H1 (cell line): ENCODE measurements around the gene CHFR. TPM values are rescaled to one million over a fixed set of nuclear protein-coding genes. Genes with fewer than 3 reads are reported as not detected.

Experiments used
- ATF2 ChIP-seq: IDR thresholded peaks from 2 replicates; pipeline ENCODE4 v1.6.1; 2012; ENCODE audit warnings: low read length, inconsistent platforms
- POLR2A ChIP-seq, 2 experiments: IDR thresholded peaks; 1 replicate in 1 of 2; 2 replicates in 1 of 2; pipeline ENCODE4 v1.6.1; 2011; ENCODE audit warnings: low read depth in 2 of 2, low read length in 2 of 2, mild to moderate bottlenecking in 2 of 2; ENCODE audit errors: control extremely low read depth in 1 of 2
- RAD21 ChIP-seq, 2 experiments: IDR thresholded peaks in 1 of 2; conservative IDR thresholded peaks in 1 of 2; 2 replicates each; pipeline ENCODE4 v1.6.1; 2011; ENCODE audit warnings: low read depth in 2 of 2, low read length in 2 of 2, improper control_type of control experiment in 1 of 2, inconsistent platforms in 1 of 2, mild to moderate bottlenecking in 1 of 2, moderate library complexity in 1 of 2
- RFX5 ChIP-seq: IDR thresholded peaks from 2 replicates; pipeline ENCODE4 v1.6.1; 2011; ENCODE audit warnings: low read depth, low read length, improper control_type of control experiment, borderline replicate concordance
- RXRA ChIP-seq: IDR thresholded peaks from 2 replicates; pipeline ENCODE4 v1.6.1; 2011; ENCODE audit warnings: low read depth, mild to moderate bottlenecking, low read length, moderate library complexity; ENCODE audit not compliant: insufficient read depth
- SIX5 ChIP-seq: IDR thresholded peaks from 2 replicates; pipeline ENCODE4 v1.6.1; 2011; ENCODE audit warnings: mild to moderate bottlenecking, low read depth, low read length
- SP1 ChIP-seq: IDR thresholded peaks from 2 replicates; pipeline ENCODE4 v1.6.1; 2011; ENCODE audit warnings: low read depth, low read length
- SRF ChIP-seq: IDR thresholded peaks from 2 replicates; pipeline ENCODE4 v1.6.1; 2011; ENCODE audit warnings: mild to moderate bottlenecking, low read depth, low read length, moderate library complexity
- polyA plus RNA-seq, 7 experiments: library from polyadenylated mRNA; depleted of rRNA in 3 of 7; stranded (reverse) in 5 of 7; unstranded in 2 of 7; fragments of >200 nt in 5 of 7; fragments of 200-250 nt in 2 of 7; gene quantifications; 1 replicate in 5 of 7; 2 replicates in 1 of 7; 4 replicates in 1 of 7; pipeline versions ENCODE4 v1.2.1 to v1.2.3, GENCODE V29; 2011 to 2013; ENCODE audit warnings: missing spikeins in 2 of 7, mixed read lengths in 2 of 7
- total RNA-seq: library from RNA; stranded (reverse); fragmentation: NEBNext Ultra II Directional; extraction: Animal tissue kit (Norgen Biotek cat#: 25700); gene quantifications from 2 replicates; pipeline ENCODE4 v1.2.1, GENCODE V29; 2021

Gene CHFR
- total and polyA plus RNA-seq, 2 of the 8 experiments (the other 6 are each of a cell fraction or from before 2014, with no cell fraction given) = 31.4 to 44.6 TPM

GRCh38 chr12:132887513-132888351 lies at the start of gene CHFR (continued):
- TF ChIP-seq RAD21 (IDR thresholded peaks at IDR 0.05 in 1 of 2, conservative IDR thresholded peaks at IDR 0.05 in 1 of 2; ENCODE audit: low read depth in 2 of 2, low read length in 2 of 2) = no peak
- no peak for TF ChIP-seq ATF2
- TF ChIP-seq SIX5 = peak; percentile 22; the same call in 1 of the 2 replicates
- no peak for TF ChIP-seq RXRA
- peak; percentile 55; the same call in 1 of the 2 replicates for TF ChIP-seq SP1
- TF ChIP-seq SRF = no peak
- peak in 1 of 2 experiments; percentile 51; a peak in 1 of 3 replicates for TF ChIP-seq POLR2A (IDR thresholded peaks at IDR 0.05; ENCODE audit: control extremely low read depth in 1 of 2, low read depth in 2 of 2, low read length in 2 of 2)
- TF ChIP-seq RFX5 = no peak
